ENCODE measurements around the gene PIGN. TPM values are rescaled to one million over a fixed set of nuclear protein-coding genes. Genes with fewer than 3 reads are reported as not detected.

The PIGN gene
- total RNA-seq, 2 donors from 2014 or later, result 17.9 to 18.1 TPM

DNA sequence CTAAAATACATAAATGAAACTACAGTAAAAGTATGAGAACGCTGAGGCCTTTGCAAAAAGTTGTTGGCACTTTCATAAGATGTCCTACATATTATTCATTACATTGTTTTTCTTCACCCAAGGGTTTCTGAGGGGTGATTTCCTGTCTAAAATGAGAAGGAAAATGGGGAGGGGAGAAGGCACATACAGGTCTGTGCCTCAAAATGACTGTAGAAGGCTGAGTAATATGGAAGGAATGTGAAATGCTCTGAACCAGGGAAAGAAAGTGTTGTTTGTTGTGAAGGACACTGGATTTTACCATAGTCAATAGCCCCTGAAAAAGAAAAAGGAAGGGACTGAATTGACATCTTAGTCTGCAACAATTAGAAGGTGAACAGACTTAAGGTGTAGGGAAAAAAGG, 194.6 kb downstream of the PIGN start:
- no peaks in the 10 kb centered on the region for H3K9me3 ChIP-seq (ENCODE audit: control insufficient read depth, low read length, poor library complexity, severe bottlenecking)
- H3K4me1 Mint-ChIP-seq, result no peaks in the 10 kb centered on the region
- H3K27ac Mint-ChIP-seq, result no peak overlapping the region
- peaks cover 16% of the 10 kb centered on the region for H3K27me3 Mint-ChIP-seq
- no peak overlapping the region for H3K4me3 Mint-ChIP-seq
- no peaks in the 10 kb centered on the region for H3K36me3 Mint-ChIP-seq (ENCODE audit: low read depth)
- DNase-seq (no peak), ATAC-seq (no peak)

DNA sequence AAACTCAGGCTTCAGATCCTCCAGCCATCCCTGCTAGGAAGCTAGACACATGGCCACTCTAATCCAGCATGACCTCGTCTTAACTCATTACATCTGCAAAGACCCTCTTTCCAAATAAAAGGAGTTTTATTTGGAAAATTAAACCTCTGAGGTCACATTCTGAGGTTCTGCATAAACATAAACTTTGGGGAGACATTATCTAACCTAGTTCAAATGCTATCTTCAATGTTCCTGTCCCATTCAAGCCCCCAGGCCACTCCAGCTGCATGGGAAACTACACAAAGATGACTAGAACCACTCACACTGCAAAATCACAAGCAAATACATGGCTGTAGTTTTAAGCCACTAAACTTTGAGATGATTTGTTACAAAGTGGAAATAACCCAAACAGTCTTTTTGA, 195.0 kb downstream of the PIGN start:
- H3K4me3 Mint-ChIP-seq, result no peak overlapping the region
- no peaks in the 10 kb centered on the region for H3K36me3 Mint-ChIP-seq (ENCODE audit: low read depth)
- DNase-seq (no peak), ATAC-seq (no peak)
- H3K9me3 ChIP-seq (ENCODE audit: control insufficient read depth, low read length, poor library complexity, severe bottlenecking), result no peaks in the 10 kb centered on the region
- H3K27ac Mint-ChIP-seq, result no peak overlapping the region
- H3K27me3 Mint-ChIP-seq, result peaks cover 20% of the 10 kb centered on the region
- H3K4me1 Mint-ChIP-seq, result no peaks in the 10 kb centered on the region

- Mint-ChIP-seq H3K36me3 (ENCODE audit: low read depth) (no peaks in the 10 kb centered on the region), H3K4me3 (no peak overlapping the region), H3K27me3 (peaks cover 24% of the 10 kb centered on the region), H3K4me1 (no peaks in the 10 kb centered on the region), H3K27ac (no peak overlapping the region)
- no peak for DNase-seq
- H3K9me3 ChIP-seq (ENCODE audit: control insufficient read depth, low read length, poor library complexity, severe bottlenecking), result no peaks in the 10 kb centered on the region
- no peak for ATAC-seq
Measured at GRCh38 chr18:61991201-61991600, 195.7 kb downstream of the PIGN start.

Other genes starting within 250 kb of the PIGN start
- gene RELCH, start 199 bp upstream of the PIGN start, total RNA-seq, result 10 to 100 TPM; 49.0 to 52.5 TPM
- gene TNFRSF11A, start 138.3 kb upstream of the PIGN start, total RNA-seq, result 1 to 10 TPM; 1.2 to 3.1 TPM

Measured in T-helper 17 cell (primary cell).